ENCODE measurements around the gene FRMD1. TPM values are rescaled to one million over a fixed set of nuclear protein-coding genes. Genes with fewer than 3 reads are reported as not detected.
"Not testable (repeated sequence)": the region's sequence is repeated elsewhere in the genome, so short reads cannot be mapped to it uniquely, and the experiment has no call there.

The FRMD1 gene
- total RNA-seq, 1 experiment from 2014 or later, result not detected

DNA sequence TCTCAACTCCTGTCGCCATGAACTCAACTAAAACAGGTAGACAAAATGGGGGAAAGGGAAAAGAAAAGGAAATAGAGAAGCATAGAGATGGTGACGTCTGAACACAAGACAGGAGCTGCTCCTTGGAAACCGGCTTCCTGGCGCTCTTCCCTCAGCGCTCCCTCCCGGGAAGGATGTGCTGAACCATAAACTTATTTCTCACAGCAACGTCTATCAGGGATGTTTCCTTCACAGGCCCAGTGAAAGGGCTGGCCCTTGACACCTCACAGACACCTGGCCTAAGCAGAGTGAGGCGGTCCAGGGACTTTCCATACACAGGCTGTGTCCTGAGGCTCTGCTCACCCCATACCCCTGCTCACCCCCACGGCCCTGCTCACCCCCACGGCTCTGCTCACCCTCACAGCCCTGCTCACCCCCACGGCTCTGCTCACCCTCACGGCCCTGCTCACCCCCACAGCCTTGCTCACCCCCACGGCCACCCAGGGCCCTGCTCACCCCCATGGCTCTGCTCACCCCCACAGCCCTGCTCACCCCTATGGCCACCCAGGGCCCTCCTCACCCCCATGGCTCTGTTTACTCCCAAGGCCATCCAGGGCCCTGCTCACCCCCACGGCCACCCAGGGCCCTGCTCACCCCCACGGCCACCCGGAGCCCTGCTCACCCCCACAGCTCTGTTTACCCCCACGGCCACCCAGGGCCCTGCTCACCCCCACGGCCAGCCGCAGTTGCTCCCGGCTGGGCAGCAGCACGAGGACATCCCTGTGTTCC, 653 bp downstream of the FRMD1 start:
- DNase-seq (ENCODE audit: low spot score), result no peak

DNA sequence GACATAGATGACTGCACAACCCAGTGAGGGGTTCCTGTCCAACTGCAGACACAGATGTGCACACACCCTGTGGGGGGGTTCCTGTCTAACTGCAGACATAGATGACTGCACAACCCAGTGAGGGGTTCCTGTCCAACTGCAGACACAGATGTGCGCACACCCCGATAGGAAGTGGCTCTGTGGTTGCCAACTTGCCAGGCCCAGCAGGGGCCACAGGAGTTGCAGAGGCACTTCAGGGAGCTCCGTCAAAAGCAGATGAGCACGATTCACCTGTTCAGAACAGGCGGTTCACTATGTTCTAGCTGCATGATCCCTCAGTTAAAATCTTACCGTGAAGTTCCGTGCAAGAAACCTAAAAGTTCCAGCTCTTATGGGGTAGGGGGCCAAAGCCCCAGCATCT, 1.6 kb downstream of the FRMD1 start:
- not testable (repeated sequence) for DNase-seq (ENCODE audit: low spot score)

DNA sequence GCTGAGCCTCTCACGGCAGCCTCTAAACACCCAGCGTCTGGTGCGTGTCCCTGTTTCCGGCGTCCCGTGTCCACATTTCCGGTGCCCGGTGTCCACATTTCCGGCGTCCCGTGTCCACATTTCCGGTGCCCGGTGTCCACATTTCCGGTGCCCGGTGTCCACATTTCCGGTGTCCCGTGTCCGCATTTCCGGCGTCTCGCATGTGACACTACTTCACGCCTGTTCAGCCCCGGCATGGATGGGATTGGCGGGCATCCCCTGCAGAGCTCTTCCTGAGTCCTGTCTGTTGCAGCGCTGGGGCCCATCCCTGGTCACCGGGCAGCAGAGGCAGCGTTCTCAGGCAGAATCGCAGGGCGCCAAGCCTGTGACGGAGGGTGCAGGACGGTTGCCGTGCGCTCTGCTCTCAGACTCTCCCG, 3.2 kb downstream of the FRMD1 start:
- DNase-seq (ENCODE audit: low spot score), result no peak

DNA sequence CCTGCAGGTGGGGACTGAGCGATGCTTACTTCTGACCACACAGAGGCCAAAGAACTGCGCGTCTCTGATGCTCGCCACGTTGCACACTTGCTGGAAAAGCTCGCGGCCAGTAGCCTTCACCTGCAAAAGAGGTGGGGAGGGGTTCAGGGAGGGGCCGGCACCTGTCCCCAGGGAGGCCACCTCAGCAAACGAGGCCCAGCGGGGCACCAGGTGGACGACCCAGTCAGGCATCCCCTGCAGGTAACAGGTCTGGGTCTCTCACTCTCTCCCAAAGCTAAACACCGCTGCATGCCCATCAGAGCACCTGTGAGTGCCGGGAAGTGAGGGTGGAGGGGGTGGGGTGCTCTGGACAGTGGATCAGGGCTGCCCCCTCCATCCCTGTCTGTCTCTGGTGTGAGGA, 3.8 kb downstream of the FRMD1 start:
- no peak for DNase-seq (ENCODE audit: low spot score)

DNA sequence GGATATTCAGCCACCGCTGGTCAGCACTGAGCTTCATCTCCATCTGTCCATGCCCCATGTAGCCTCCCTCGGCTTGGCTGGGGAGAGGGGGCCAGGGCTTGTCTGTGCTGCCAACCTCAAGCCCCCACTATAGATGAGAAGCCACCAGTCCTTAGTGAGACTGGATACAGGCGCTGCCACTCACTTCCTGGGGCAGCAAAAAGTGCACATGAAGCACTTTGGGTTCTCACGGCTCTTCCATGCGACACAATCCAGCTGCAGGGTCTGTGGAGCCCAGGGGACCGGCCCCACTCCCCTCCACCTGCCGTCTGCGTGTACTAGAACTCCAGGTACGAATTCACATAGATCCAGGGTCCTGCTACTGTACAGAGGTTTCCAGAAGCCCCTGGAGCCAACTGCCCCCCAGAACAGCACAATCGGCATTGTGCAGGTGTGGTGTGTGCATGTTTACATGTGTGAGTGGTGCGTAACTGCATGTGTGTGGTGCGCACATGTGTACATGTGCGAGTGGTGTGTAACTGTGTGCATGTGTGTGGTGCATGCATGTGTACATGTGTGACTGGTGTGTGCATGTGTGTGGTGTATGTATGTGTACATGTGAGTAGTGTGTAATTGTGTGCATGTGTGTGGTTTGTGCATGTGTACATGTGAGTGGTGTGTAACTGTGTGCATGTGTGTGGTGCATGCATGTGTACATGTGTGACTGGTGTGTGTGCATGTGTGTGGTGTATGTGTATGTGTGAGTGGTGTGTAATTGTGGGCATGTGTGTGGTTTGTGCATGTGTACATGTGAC, 4.9 kb downstream of the FRMD1 start:
- DNase-seq (ENCODE audit: low spot score), result no peak

DNA sequence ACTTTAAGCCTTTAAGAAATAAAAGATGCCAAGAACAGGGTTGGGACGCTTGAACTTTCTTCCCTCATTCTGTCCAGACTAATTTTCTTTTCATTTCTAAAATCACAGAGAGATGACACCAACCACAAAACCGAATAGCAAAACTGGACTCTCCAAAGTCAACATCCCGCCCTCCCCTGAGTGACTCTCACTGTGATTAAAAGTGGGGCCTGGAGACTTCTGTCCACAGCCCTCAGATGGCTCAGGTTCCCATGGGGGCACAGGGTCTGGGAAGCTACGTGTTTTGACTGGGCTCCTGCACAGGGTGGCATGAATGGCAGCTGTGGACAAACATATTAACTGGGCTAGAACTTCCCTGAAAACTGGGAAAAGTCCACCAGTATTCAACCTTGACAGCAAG, 6.3 kb downstream of the FRMD1 start:
- no peak for DNase-seq (ENCODE audit: low spot score)

DNA sequence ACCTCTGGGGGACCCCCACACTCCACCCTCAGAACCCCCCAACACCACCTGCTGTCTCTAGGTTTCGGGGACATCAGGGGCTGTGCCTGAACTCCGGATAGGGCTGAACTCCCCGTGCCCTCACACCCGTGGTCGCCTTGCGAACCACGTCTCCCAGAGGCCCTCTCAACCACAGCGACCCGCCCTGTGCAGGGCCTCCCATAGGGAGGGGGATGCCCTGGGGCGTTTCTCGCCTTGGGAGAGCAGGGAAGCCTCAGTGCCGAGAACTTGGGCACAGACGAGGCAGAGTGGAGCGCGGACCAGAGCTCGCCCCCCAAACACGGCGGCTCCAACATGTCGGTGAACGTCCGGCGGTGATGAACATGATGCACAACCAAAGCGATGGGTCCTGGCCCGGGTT, 6.8 kb downstream of the FRMD1 start:
- no peak for DNase-seq (ENCODE audit: low spot score)

DNA sequence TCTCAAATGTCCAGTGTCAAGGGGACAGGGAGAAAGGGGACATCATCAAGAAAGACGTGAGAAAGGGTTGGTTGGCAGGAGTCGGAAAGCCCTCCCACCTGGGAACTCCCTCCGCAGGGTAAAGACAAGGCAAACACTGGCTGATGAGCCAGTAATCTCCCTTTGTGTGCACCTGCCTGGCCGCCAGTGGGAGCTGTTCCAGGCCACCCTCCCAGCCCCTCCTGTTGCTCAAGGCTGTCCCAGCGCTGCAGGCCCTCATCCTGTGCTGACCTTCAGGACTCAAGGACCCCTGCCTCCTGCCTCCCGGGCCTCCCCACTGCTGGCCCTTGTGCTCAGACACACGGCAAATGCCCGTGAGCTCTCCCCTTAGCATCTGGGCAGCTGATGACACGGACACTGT, 7.4 kb downstream of the FRMD1 start:
- no peak for DNase-seq (ENCODE audit: low spot score)

DNA sequence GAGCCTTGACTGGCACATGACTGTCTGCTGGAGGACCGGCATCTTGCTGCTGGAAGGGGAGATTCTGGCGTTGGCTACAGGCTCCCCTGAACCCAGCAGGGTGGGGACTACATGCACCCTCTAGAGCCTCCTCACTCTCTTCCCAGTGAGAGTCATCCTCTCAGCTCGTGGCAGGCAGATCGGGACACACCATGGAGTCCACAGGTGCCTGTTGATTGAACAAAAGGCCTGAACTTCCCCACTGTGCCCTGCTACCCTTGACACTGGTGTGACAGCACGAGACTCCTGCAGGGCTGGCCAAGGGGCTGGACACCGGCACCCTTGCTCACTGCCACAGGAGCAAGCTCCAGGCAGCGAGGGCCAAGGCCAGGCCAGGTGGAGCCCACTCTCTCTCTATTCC, 8.2 kb downstream of the FRMD1 start:
- DNase-seq (ENCODE audit: low spot score), result no peak

DNA sequence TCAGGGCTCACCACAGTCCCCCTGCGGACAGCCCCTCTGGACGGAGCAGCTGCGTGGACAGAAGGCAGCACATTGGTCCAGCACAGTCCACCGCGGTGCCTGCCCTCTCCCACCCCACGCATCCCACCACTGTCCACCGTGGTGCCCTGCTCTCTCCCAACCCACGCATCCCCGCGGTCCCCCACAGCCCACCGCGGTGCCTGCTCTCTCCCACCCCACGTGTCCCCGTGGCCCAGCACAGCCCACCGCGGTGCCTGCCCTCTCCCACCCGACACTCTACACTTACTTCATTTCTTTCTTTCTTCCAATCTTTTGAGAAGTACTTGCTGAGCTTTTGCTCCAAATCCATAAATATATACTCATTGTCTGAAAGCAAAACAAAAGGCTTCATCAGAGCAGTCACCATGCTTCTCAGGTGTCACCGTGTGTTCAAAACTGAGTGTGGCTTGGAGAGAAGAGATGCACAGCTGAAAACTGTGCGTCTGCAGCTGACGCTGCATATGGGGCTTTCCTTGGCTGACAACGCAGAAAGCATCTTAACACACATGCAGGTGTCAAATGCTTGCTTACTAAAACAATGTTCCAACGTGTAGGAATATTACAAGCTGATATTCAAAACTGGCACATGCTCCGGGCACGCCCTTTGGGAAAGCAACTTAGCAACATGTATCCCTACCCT, 11.8 kb downstream of the FRMD1 start:
- DNase-seq (ENCODE audit: low spot score), result no peak

DNA sequence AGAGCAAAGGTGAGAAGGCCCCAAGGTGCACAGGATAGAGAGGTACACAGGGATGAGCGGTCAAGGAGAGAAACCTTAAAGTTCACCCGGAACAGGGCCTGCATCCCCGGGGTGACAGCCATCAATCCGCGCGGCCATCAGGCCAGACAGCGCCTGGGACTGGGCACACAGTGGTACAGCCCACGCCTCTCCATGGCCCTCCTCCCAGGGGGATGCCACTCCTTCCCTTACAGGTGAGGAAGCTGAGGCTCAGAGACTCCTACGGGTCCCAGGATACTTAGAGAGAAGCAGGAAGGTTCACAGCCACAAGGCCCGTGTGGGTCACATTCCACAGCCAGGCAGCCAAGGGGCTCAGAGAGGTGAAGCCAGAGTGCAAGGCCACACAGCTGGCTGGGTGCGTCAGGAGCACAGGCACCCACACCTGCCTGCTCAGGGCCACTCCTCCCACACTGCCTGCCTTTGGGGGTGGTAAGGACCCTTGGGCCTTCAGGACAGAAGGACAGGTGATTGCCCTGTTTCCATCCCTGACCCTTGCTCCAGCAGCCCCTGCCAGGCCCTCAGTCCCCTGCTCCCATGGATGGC, 14.7 kb downstream of the FRMD1 start:
- DNase-seq (ENCODE audit: low spot score), result no peak

DNA sequence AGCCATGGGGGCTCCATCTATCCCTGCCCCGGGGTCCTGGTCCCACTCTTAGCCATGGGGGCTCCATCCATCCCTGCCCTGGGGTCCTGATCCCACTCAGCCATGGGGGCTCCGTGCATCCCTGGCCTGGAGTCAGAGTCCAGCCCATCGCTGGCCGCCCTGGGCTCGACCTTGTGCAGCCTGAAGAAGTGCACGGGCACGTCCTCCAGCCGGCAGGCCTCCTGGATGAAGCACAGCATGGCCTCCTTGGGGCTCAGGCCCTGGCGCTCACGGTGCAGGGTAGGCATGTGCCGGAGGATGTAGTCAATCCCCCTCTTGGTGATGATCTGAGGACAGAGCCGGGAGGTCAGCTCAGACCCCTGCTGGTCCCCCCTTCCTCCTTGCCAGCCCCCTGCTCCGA, 15.6 kb downstream of the FRMD1 start:
- DNase-seq (ENCODE audit: low spot score), result no peak

DNA sequence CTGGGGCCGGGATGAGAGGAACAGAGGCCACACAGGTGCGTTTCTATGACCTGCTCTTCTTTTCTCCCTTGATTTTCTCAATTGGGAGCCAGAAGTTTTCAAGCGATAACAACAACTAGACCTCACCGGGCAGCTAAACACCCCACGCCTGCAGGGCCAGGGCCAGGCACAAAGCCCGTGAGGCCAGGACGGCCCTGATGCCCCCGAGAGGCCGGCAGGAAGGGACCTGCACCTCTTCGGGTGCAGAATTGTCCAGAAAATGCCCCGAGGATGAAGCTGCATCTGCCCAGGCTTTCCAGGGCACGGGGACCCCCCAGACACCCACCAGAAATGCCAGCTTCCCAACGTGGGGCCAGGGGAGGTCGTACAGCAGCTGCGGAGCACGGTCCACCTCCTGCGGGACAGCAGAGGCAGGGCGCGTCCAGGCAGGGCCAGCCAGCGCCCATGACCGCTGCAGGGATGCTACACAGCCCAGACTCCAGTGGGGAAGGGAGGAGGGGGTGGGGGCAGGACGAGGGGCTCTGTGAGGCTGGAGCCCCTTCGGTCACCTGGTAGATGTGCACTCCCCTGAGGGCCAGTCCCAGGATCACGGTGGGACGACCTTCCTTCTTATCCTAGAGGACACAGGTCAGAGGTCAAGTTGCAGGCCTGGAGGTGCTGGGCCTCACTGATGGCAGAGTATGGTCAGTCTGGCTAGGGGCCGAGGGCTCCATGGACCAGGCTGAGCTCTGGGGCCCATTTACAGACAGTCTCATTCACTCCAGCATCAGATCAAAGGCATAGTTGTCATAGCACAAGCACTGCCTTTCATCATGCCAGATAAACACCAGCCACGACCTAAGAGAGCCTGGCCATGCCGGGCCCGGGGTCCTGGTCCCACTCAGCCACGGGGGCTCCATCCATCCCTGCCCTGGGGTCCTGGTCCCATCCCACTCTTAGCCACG, 16.4 kb downstream of the FRMD1 start:
- no peak for DNase-seq (ENCODE audit: low spot score)

DNA sequence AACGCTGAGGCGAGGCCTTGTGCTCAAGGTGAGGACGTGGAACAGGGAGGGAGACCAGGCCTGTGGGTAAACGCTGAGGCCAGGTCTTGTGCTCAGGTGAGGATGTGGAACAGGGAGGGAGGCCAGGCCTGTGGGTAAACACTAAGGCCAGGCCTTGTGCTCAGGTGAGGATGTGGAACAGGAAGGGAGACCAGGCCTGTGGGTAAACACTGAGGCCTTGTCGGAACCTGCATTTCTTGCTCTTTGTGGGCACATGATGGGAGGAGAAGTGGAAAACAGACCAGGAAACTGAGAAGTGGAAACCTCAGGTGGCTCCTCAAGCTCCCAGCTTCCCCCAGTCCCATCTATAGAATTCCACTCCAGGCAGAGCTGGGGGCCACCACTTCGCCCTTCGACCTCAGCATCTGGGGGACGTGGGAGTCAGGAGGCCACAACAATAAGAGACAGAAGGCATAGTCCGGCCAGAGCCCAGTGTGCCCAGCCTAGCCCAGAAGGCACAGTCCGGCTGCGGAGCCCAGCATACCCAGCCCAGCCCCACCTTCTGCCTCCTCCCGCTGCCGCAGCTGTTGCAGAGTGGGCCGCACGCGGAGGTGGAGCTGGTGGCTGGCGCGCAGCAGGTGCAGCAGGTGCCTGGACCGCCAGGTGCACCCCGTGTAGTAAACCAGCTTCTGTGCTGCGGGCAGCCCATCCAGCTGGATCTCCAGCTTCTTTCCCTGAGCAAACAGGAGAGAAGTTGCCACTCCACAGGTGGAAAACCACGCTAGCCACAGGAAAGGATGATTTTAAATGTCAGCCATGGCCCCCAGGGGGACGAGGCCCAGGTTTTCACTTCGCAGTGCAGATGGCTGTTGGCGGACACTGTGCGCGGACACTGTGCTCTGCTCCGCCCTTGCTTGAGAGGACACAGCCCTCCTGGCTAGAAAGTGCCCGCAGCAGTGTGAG, 17.5 kb downstream of the FRMD1 start:
- no peak for DNase-seq (ENCODE audit: low spot score)

DNA sequence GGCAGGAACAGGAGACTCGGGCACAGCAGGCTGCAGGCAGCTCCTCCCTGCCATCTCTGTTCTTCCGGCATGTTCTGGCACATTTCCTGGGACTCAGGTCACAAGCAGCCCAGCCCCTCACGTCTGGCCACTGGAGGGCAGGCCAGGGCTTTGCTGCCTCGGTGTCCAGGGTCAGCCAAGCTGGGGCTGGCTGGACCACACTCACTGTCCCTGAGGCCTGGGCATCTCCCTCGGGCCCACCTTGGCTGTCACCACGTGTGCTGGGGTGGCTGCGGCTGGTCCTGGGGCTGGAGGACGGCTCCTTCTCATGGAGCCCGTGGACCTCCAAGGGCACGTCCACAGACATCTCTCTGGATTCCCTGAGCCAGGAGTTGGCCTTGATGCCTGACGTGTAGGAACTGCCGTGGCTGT, 18.5 kb downstream of the FRMD1 start:
- peak; percentile 46 for DNase-seq (ENCODE audit: low spot score)

DNA sequence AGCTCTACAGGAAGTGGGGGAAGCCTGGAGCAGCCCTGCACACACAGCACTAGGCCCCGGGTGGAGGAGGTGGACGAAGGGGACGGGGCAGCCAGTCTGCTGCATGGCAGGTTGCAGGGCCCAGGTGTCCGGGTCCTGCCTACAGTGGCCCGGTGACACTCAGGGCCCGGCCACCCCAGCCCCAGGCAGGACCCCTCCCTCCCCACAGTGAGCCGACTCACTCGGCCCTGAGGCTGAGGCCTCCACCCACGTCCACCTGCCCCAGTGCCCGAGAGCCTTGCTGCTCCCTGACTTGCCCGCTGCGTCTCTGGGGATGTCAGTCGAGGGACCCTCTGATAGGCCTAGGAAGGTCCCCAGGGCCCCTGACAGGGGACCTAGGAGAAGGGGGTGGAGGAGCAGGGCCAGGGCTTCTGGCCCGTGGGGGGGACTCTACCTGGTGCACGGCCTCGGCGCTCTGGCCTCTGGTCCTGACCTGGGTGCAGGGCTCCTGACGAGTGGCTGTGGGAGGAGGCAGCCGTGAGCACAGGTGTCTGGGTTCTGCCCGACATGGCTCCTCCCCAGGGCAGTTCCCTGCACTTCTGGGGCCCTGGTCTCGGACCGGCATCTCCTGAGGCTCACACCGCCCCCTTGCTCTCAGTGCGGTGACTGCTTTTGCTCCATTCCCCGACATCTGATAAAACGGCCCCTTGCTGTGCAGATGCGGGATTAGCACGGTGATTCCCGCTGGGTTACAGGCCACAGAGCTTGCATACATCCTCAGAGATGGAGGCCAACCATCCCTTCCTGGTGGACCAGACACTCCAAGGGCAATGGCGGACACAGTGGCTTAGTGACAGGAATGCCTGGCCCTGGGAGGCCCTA, 20.1 kb downstream of the FRMD1 start:
- DNase-seq (ENCODE audit: low spot score), result no peak

DNA sequence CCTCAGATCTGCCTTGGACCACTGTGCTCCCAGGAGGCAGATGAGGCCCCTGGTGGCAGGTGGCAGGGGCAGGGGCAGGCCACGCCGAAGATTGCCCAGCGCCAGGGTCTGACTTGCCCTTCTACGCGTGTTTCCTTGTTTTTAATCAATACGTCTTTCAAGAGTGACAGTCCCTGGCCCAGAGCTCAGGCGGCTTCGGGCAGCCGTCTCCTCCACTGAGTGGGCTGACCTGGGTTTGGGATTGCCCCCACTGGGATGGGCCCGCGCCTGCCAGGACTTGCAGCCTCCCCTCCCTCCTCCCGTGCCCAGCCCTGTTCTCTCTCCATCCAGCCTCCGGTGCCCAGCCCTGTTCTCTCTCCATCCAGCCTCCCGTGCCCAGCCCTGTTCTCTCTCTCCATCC, 21.2 kb downstream of the FRMD1 start:
- DNase-seq (ENCODE audit: low spot score), result no peak

DNA sequence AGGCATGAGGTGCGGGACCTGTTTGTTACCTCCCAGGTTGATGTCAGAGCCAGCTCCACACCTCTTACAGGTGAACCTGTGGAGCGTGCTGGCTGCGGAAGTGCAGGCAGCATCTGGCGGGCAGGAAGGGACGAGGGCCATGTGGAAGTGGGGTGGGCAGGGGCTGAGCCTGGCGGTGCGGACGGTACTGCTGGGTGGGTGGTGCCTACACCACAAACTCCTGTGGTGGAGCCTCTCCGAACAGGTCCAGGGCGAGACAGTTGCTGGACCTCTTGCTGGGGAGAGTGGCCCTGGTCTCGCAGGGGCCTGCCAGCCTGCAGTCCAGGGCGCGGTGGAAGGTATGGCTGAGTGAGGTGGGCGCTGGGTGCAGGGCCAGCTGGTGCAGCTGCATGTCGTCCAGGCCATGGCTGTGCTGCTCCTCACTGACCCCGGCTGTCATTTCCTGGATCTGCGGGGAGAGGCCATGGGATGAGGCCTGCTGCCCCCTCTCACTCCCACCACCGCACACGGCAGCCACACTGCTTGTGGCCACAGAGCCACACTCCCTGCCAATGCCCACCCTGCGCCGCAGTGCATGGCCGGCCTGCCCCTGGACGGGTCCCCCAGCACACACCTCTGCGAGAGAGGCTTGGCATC, 22.0 kb downstream of the FRMD1 start:
- DNase-seq (ENCODE audit: low spot score), result no peak
